GM12891 (cell line): ENCODE results near the gene BTRC.

Source experiments
- POLR2A ChIP-seq: IDR thresholded peaks from 2 replicates; pipeline ENCODE4 v1.6.1; 2011; ENCODE audit warnings: low read depth, low read length, control low read depth
- POLR2AphosphoS5 ChIP-seq: IDR thresholded peaks from 2 replicates; pipeline ENCODE4 v1.6.1; 2011; ENCODE audit warnings: low read depth, low read length, control low read depth
- POU2F2 ChIP-seq: IDR thresholded peaks from 2 replicates; pipeline ENCODE4 v1.6.1; 2011; ENCODE audit warnings: low read depth, mild to moderate bottlenecking, control low read depth, low read length, moderate library complexity
- SPI1 ChIP-seq: IDR thresholded peaks from 2 replicates; pipeline ENCODE4 v1.6.1; 2011; ENCODE audit warnings: low read depth, low read length, control low read depth
- TAF1 ChIP-seq: IDR thresholded peaks from 2 replicates; pipeline ENCODE4 v1.6.1; 2011; ENCODE audit warnings: low read depth, low read length, control low read depth

DNA sequence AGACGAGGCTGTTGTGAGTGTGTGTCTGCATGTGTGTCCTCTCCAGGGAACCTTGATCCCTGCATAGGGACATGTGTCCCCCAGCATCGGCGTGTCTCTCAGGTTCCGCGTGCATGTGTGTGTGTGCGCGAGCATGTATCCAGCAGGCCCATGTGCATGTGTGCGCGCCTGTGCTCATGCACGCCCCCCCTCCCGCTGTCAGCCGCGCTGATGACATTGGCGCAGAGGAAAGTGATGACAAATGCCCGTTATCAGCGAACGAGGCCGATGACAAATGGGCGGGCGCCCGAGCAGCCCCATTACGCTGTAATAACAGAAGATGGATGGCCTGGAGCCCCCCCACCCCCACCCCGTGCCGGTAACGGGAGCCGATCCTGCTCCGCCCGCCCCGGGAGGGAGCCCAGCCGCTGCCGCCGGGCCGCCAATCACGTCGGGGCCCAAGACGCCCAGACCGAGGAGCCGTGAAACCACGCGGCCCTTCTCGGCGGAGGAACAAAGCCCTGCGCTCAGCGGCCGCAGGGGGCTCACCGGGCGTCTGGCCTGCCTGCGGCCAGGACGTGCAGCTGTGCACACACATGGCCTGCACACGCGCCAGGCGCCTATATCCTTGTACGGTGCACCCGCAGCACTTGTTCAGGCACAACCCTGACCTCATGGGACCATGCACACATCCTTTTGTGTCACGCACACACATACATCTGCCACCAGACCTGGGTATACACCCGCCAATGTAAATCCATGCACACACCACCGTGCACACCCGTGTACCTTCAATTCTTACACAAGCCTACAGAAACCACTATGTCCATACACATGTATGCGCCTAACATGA lies 212.6 kb downstream of the BTRC start:
- no peak for TF ChIP-seq POLR2A
- no peak for TF ChIP-seq TAF1
- TF ChIP-seq POLR2AphosphoS5 = no peak
- TF ChIP-seq SPI1 = no peak
- no peak for TF ChIP-seq POU2F2
